CD4-positive, alpha-beta T cell treated with Interleukin-4 for 4 hours (primary cell): ENCODE data around the gene PI4KA.

Experiments used
- DNase-seq: peaks from one replicate; pipeline ENCODE4 v3.0.0-alpha.2; 2020

Gene PI4KA

DNA sequence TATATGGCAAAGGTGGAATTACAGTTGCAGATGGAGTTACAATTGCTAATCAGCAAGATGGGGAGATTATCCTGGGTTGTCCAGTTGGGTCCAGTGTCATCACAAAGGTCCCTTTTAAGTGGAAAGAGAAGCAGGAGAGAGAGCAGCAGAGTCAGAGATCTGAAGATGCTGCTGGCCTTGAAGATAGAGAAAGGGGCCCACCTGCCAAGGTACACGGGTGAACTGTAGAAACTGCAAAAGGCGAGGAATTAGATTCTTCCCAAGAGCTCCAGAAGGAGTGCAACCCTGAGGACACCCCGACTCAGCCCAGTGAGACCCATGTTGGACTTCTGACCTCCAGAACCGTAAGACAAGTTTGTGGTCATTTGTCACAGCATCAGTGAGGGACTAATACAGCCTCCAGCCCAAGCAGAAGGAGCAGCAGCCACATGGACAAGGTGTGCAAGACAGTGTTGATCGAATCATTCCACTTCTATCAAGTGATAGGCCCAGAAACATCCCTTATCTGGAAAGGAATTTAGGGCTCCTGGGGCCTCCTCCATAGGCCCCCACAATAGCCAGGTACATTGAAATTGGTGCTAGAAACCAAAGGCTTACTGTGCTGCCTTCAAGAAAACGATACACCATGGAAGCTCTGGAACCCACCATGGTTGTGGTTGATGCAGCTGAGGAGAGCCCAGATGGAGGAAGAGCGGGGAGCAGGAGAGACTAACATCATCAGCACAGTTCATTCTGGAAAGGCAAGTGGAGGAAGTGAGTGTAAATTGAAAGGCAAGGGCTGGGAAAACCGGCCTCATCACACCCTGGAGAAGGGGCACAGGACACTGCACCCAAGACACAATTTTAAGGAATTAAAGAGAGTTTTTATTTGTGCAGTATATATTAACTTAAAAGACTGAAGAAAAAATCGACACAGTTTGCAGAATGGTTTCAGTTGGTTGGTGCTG lies 23.5 kb upstream of the PI4KA start:
- no peak for DNase-seq

DNA sequence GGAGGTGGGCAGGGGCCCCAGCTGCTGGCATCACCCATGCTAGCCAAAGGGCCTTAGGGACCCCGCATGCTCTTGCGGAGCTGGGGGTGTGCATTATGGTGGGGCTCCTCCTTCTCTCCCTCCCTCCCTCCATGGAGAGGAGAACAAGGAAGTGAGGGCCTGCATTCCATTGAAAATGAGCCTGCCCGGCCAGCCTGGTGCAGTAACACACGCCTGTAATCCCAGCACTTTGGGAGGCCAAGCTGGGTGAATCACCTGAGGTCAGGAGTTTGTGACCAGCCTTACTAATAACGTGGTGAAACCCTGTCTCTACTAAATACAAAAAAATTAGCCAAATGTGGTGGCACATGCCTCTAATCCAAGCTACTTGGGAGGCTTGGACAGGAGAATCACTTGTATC lies 22.6 kb upstream of the PI4KA start:
- DNase-seq = no peak

DNA sequence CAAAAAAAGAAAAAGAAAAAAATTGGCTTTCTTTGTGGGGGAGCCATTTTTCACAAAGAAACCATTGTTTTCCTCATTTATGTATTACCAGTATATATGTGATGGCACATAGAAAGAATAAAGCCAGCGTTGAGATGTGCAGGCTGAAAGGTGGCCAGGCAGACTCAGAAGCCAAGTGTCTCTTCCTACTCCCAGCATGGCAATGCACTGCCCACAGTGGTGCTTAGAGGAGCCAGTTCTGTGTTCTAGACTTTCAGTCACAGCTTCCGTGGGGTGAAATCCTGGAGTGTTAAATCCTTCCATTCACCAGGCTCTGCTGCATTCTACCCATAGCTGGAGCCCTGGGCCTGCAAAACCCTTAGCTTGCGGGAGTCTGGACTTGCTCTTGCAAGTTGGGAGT lies 19.1 kb upstream of the PI4KA start:
- no peak for DNase-seq

DNA sequence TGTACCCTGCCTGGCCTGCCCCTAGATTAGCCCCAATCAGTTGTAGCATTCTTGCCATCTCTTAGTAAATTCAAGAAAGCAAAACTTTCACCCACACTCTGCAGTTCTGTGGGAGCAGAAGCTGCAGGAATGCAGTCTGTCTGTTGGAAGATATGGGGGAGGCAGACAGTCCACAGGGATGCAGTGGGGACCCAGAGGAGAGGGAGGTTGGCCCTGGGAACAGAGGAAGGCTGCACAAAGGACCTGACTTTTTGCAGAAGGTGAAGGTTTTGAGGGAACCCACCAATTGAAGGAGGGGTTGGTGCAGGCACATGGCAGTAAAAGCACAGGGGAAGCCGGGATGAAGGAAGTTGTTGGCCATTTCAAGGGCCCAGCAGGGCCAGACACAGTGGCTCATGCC lies 16.7 kb upstream of the PI4KA start:
- DNase-seq = no peak

DNA sequence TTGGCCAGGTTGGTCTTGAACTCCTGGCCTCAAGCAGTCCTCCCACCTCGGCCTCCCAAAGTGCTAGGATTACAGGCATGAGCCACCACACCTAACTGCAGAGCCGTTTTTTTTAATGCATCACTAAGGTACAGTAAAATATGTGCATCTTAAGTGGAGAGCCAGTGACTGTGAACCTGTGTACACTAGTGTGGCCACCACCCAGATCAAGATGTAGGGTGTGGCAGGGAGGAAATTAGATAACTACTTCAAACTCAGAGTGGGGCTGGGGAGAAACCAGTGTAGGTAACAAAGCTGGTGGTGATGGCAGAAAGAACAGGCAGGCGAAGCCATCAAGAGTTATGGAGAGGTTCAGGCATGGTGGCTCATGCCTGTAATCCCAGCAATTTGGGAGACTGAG lies 14.6 kb upstream of the PI4KA start:
- no peak for DNase-seq

DNA sequence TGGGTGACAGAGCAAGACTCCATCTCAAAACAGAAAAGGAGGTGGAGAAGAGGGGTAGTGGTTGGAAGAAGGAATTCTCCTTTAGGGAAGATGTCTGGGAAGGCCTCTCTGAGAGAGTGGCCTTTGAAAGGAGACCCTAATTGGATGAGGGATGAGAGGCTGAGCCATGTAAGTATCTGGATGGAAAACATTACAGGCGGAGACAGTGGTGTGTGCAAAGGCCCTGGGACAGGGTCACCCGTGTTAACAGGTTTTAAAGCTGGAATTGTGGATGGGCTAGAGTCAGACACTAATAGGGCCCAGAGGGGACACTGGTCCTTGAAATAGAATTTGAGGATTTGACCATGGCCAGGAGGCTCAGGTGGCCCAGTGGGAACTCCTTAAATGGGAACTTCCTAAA lies 10.6 kb upstream of the PI4KA start:
- no peak for DNase-seq

DNA sequence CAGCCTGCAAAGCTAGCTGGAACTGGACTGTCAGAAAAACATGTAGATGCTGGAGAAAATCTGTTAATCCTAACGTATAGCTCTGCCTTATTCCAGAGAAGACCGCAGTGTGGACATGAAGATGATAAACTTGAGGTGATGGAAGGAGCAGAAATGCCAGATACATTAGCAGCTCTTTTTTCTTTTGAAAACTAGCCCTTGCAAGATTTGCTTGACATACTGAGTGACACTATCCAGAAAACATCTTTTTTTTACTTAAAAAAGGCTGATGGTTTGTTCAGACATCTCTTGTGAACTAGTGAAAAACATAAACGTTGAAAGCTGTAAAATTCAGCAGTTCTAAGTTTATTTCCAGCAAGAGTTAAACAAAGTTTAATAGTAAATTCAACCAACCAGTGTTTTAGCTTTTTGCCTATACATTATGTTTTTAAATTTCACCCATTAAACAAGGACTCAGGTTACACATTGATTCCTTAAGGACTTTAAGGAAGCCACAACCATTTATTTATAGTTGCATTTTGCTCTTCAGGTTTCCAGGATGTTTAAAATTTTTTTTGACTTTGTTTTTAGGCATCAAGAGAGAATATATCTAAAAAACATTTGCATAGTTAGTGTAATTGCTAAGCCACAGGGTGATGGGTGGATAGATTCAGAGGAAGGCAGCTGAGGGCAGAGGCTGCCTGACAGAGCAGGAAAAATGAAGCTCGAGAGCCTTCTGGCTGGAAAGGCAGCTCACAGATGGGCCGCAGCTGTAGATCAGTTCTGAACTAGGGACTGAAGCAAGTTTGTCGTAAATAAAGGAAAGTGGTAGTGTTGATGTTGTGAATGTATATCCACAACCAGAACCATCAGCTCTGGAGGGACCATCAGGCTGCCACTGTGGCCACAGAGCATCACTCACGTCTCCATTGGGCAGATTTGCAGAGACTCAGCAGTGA lies 9.7 kb upstream of the PI4KA start:
- no peak for DNase-seq

DNA sequence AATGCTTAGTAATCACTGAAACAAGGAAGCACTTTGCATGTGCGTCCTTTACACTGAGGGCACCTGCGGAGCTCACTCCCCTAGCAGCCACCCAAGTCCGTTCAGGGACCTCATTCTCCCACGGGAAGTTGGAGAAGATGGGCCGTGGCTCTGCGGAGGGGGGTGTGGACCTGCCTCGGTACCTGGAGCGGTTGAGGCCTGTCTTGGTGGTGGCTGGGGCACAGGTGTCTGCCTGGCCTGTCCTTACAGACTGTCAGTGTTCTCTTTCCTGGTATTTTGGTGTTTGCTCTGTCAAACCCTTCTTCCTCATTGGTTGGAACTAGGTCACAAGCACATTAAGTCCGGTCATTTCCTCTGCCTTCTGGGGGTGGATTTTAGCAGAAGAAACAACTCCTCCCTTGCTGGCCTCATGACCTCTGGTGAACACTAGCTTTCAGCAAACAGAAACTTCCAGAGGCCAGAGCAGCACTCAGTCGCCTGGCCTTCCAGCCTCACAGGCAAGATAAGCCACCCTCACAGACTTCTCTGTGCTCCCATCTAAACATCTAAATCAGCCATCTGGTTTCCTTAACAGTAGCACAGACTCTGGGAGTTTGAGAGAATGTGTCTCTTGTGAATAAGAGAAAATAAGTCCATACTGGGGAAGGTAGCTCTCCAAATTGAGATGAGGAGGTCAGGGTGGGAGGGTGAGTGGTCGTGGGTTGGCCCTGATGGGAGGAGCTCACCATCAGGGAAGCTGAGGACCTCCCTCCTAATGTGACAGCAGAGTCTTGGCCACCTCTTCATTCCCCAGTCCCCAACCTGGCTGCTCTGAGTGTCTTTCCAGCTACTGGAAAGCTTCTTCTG lies 8.8 kb upstream of the PI4KA start:
- peak; percentile 5 for DNase-seq

DNA sequence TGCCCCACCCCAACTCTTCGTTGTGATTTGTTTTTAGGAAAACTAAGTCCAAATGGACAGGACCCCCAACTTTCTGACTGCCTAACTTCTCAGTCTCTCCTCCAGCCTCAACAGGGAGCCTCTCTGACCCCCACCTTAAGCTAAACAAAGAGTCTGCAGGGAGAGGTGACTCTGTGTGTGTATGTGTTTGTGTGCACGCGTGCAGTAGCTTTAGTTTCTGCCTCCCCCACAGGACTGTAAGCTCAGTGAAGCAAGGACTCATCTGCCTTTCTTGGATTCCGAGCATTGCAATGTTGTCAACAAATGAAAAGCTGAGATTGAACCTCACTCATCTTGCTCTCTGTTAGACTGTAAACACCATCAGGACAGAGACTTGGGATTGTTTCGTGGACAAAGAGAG lies 8.1 kb upstream of the PI4KA start:
- DNase-seq = no peak

DNA sequence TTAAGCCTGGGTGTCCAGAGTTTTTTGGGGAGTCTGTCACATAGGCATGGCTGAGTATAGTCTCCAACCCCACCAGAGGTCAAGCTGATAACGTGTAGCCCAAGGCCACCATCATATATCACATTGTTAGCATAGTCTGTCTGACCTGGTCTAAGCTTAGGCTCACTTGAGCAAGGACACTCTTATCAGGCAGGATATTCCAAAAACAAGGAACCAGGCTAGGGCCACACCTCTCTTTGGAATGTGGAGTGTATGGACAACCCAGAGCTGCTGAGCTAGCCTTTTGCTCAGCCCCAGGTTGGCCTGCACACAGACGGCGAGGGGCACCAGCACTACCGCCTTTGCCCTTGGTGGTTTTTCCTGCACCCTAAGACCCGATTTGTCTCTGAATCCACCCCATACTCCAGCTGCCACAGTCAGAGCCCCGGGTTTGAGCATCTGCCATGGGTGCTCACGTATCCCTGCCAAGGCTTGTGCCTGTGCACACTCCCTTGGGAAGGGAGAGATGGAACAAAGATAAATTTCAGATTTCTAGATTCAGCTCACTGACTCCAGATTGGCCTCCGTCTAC lies 7.3 kb upstream of the PI4KA start:
- DNase-seq = no peak

DNA sequence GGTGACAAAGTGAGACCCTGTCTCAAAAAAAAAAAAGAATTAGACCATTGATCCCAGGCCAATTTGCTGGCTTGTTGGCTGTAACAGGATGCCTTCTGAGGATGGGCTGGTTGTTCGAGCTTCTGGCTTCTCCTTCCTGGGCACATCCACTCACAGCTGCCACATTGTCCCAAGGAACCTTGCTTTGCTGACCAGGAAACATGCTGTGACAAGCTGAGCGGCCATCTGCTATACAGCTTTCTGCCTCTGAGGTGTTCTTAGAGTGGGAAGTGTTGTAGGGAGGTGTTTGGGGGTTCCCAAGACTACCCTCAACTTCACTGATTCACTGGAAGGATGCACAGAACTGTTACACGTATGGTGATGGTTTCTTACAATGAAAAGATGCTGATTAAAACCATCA lies 6.7 kb upstream of the PI4KA start:
- DNase-seq = no peak

DNA sequence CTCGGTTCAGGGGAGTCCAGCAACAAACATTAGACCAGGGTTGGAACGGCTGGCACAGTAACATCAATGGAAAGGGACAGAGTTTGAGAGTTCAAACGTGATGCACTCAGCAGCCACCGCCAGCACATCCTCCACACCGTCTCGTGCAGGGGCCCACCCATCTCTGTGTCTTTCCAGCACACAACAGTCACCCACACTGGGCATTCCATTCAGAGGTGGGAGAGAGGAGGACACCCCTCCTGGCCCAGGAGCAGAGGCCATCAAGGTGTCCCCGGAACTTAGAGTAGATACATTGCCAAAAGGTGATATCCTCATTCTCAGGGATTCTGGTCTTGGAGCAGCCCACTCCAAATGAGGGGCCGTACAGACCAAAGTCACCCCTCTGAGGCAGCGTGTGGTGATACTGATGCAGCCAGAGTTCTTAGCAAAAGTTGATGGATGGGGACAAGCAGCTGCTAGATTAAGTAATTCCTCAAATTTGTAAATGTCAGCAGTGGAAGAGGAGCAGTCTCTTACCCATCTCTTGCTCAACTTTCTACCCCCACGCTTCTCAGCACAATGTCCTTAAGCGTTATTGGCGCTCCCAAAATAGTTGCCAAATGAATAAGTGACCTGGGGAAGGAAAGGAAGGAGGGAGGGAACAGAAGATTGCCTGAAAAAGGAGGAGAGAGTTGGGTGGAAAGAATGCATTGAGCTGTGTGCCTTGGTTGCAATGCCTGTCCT lies 5.7 kb upstream of the PI4KA start:
- no peak for DNase-seq

DNA sequence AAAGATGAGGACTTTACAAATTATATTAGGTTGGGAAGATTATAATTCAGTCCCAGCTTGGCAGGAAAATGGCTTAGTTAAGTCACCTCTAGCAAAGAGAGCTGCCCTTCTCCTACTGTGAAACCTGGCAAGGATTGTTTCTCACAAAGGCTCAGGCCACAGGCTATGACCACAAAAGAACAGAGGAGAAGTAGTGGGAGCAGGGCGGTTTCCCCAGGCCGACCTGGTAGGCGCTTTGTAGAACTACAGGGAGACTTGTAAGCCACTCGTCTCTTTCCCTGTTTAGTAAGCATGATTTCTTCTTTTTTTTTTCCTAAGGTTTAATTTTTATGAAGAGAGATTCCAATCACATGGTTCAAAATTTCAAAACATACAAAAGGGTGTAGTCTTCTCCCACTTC lies 4.8 kb upstream of the PI4KA start:
- DNase-seq = no peak

DNA sequence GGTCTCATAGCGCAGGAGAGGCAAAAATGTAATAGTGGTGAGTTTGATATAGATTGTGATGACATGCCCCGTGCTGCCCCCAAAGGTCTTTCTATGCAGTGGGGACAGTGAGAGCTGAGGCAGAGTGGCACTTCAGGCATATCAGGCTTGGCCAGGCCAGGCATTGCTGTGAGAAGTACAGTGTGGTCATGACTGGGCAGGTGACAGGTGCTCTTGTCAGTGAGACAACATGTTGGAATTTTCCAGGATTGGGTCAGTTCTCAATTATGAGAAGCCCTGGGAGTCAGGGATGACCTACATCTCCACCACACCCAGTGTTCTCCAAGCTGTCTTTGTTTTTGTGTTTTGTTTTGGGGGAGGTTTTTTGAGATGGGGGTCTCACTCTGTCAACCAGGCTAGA lies 3.9 kb upstream of the PI4KA start:
- DNase-seq = no peak

DNA sequence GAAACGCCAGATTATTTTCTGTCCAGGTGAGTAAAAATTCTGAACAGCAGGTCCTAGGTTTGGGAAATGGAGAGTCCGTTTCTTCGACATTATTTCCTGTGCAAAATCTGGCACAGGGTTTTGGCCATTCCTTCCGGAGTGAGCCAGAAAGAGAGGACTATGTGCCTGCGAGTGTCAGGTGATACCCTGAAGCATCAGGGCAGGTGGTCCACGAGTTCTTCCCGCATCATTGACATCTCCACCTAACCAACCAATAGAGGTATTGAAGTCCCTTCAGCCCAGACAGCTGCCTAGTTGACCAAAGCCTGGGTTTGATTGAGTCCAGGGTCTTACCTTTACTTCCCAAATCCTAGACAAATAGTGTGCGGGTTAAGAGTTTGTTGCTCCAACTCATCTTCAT lies 1.0 kb upstream of the PI4KA start:
- DNase-seq = no peak

DNA sequence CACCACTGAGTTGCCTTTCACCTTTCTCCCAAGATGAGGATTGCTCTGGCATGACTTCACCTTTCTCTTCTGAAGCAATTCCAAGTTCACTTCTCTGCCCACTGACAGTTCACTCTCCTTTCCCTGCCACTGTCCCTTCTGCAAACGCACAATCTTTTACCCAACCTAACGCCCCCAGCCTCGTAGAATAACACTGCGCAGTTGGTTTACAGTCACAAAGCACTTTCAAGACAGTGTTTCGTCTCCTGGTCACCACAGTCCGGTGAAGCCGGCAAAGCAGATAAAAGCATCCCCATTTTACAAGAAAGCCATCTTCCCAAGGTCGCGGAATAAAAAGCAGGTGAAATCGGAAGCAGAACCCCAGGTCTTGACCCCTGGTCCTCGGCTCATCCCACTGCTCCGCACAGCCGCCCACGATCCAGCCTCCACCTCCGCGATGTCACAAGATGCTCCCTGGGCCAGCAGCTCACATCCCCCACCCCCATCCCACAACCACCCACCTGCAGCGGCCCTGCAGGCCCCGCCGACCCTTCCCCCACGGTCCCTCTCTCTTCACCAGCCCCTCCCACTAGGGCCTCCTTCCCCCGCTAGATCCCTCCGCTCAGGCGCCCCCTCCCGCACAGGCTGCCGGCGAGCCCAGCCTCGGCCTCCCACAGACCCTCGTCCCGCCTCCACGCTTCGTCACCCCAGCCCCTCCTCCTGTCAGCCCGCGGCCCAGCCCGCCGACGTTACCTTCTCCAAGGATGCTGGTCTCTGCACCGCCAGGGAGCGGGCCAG lies 585 bp downstream of the PI4KA start:
- peak; percentile 88 for DNase-seq

DNA sequence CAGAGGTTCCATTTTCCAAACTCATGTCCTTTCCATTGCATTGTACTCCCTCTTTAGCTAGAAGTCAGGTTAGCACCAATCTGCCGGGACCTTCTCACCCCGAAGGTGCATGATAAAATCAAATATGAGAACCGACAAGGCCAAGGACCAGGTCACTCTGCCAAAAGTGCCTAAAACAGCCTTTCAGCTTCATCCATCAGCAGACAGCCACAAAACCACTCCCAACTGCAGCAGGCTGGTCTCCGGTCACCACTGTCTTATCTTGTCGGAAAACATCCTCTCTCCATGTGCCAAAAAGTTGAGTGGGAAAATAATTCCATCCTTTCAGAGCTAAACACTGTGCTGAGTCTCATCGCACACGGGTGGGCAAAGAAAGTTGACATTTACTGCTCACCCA lies 1.4 kb downstream of the PI4KA start:
- DNase-seq = no peak

DNA sequence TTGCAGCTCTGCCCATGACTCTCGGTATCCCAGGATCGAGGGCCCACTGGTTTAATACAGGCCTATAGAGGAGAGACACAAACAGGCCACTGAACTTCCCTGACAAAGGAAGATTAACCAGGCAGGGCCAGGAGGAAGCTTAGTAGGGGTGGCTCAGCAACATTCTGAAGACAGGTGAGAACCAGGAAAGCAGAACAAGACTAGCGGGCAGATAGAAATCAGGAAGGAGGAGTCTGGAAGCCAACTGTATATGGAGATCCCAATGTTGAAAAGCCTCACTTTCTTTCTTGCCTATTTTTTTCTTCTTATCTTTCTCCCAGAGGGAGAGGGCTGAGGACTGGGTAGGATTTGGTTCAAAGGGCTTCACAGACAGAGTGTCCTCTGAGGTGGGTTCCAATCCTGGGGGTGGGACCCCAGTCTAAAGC lies 5.4 kb downstream of the PI4KA start:
- no peak for DNase-seq

DNA sequence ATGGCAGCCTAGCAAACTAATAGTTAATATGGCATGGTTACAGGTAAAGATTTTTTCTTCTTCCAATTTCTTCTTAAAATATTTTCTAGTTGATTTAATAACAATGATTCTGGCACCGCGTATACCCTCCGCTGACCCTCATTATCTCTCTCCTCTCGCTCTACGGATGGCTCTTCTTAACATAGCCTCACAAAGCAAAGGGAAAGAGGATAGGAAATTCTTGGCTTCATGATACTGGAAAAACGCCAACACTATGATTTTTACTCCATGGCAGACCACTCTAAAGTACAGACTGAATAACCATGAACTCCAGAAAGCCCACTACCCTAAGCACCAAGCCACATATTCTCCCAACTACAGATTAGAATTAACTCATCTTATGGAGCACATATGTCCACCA lies 6.1 kb downstream of the PI4KA start:
- DNase-seq = no peak

DNA sequence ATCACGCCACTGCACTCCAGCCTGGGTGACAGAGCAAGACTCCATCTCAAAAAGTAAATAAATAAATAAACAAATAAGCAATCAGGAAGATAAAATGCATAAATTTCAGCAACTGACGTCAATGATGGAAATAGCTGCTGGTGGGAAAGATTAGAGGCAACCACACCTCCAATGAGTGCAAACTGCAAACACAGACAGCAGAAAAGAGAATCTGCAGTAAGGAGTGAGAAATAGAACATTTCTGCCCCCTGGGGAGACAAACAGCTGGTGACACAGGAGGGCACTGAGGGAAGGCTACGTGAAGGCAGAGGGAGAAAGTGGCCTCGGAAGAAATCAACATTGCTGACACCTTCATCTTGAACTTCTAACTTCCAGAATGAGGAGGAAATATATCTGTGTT lies 6.5 kb downstream of the PI4KA start:
- no peak for DNase-seq

DNA sequence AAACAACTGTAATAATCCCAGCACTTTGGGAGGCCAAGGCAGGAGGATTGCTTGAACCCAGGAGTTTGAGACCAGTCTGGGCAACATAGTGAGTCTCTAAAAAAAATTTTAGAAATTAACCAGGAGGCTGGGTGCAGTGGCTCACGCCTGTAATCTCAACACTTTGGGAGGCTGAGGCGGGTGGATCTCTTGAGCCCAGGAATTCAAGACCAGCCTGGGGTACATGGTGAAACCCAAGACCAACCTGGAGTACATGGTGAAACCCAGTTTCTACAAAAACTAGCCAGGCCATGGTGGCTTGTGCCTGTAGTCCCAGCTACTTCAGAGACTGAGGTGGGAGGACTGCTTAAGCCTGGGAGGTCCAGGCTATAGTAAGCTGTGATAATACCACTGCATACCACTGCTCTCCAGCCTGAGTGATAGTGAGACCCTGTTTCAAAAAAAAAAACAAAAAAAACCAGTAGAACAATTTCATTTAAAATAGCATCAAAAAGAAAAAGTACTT lies 11.2 kb downstream of the PI4KA start:
- no peak for DNase-seq
